ENCODE data around the gene ARL4C. TPM values are rescaled to one million over a fixed set of nuclear protein-coding genes. Genes with fewer than 3 reads are reported as not detected.

ARL4C gene
- total RNA-seq, 2 donors from 2014 or later = 6.6 to 7.8 TPM

DNA sequence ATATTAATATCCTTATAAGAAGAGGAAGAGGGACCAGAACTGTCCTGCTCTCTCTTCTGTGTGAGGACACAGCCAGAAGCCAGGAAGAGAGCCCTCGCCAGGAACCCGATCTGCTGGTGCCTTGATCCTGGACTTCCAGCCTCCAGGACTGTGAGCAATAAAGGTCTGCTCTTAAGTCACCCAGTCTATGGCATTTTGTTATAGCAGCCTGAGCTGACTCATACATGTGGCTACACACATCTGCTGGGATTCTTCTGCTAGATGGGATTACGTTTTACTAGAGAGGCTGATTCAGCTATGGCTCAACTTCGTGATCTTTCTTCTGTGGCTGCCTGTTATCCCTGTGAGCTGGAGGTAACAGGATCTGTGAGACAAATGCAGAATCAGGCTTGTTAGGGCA lies 29.6 kb downstream of the ARL4C start:
- Histone ChIP-seq H3K9me3 (no peaks in the 10 kb centered on the region), H3K27ac (no peak overlapping the region), H3K27me3 (no peaks in the 10 kb centered on the region), H3K4me3 (no peak overlapping the region), H3K36me3 (replicated peaks in 1 of 2; ENCODE audit: insufficient read depth in 1 of 2, low read depth in 2 of 2) (no peaks in the 10 kb centered on the region), H3K4me1 (no peaks in the 10 kb centered on the region)
- intact Hi-C loops (cut with DNase I) = no loop called here
- no peak for DNase-seq
- no peak for ATAC-seq
- no peak for TF ChIP-seq POLR2A (IDR thresholded peaks at IDR 0.05)
- TF ChIP-seq CTCF (IDR thresholded peaks at IDR 0.05) = no peak
- WGBS, 2 donors = 83 to 91% methylated on average over 2 to 4 of the region's 4 CpGs

- Histone ChIP-seq H3K27ac (no peak overlapping the region), H3K9me3 (no peaks in the 10 kb centered on the region), H3K36me3 (replicated peaks in 1 of 2; ENCODE audit: insufficient read depth in 1 of 2, low read depth in 2 of 2) (no peaks in the 10 kb centered on the region), H3K4me3 (no peak overlapping the region), H3K4me1 (no peaks in the 10 kb centered on the region), H3K27me3 (no peaks in the 10 kb centered on the region)
- DNase-seq = no peak
- intact Hi-C loops (cut with DNase I) = no loop called here
- WGBS, 2 donors = 78 to 80% methylated on average over 8 to 9 of the region's 9 CpGs
- TF ChIP-seq POLR2A (IDR thresholded peaks at IDR 0.05) (no peak), CTCF (IDR thresholded peaks at IDR 0.05) (no peak)
- no peak for ATAC-seq
Measured at GRCh38 chr2:234464291-234464645, 32.6 kb downstream of the ARL4C start.

DNA sequence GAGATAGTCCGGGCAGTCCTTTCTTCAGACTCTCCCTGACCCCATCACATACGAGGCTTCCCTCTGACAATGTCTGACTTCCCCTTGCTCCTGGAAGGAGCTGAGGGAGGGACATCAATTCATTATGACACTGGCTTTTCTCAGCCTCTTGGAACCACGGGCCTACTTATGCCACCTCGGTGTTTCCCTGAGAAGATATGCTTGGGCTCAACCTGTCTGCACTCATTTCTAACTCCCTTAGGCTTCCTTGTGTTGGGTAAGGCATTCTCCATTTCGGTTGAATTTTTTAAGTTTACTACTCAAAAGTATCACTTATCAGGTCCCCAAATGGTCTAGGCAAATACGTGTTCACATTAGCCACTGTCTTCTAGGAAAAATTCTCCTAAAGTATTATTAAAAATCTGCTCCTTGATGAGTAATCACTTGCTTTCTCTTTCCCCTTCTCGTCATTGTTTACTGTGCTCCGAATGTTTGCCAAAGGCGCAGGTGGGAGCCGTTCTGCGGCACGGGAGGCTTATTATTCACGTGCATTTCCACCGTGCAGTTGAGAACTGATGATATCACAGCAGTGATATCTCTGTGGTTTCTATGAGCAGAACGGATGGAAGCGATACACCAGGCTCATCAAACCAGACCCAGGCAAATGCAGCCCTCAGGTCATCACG lies 33.1 kb downstream of the ARL4C start:
- Histone ChIP-seq H3K36me3 (replicated peaks in 1 of 2; ENCODE audit: insufficient read depth in 1 of 2, low read depth in 2 of 2) (no peaks in the 10 kb centered on the region), H3K4me1 (no peaks in the 10 kb centered on the region), H3K9me3 (no peaks in the 10 kb centered on the region), H3K27ac (no peak overlapping the region), H3K4me3 (no peak overlapping the region), H3K27me3 (no peaks in the 10 kb centered on the region)
- ATAC-seq = no peak
- TF ChIP-seq CTCF (IDR thresholded peaks at IDR 0.05) (no peak), POLR2A (IDR thresholded peaks at IDR 0.05) (no peak)
- 49 to 60% methylated on average over 15 to 17 of the region's 17 CpGs for WGBS, 2 donors
- DNase-seq = peak in 2 of 4 donors; percentile 8 to 9
- intact Hi-C loops (cut with DNase I) = no loop called here

DNA sequence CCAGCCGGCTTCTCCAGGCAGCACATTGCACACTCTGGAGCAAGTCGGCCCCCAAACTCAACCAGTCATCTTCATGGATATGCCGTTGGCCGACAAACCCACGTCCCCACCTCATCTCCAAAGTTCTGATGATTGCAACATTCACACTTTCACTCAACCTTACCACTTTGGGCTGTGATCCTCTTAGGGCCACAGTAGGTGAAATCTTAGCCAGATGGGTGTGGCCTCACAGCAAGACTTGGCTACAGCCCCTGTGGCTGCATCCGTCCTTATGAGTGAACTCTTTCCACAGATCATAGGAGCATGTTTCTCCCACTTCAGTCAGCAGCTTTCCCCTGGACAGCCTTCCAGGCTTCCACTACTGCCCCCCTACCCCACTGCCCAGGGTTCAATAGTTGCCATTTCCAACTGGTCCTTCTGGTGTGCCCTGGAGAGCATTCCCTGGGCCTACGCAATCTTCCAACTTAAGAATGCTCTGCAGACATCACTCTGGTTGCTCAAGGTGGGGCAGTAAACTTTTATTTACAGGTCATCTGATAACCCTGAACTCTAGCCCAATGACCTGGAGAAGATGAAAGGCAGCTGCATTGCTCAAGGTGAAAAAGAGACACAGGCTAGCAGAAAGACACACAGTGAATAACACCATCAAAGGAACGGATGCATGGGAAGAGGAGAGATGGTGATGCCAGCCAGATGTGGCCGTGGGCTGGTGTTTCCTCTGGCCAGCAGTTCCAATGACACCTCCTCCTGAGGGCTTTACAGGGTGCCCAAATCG lies 34.5 kb downstream of the ARL4C start:
- TF ChIP-seq POLR2A (IDR thresholded peaks at IDR 0.05) (no peak), CTCF (IDR thresholded peaks at IDR 0.05) (no peak)
- H3K36me3 ChIP-seq (replicated peaks in 1 of 2; ENCODE audit: insufficient read depth in 1 of 2, low read depth in 2 of 2) = no peaks in the 10 kb centered on the region
- ATAC-seq = no peak
- no peak overlapping the region for H3K27ac ChIP-seq
- WGBS, 2 donors = 76 to 83% methylated on average over 10 of the region's 10 CpGs
- H3K27me3 ChIP-seq = no peaks in the 10 kb centered on the region
- intact Hi-C loops (cut with DNase I) = no loop called here
- H3K4me1 ChIP-seq = no peaks in the 10 kb centered on the region
- no peak overlapping the region for H3K4me3 ChIP-seq
- H3K9me3 ChIP-seq = no peaks in the 10 kb centered on the region
- DNase-seq = no peak

Data from body of pancreas (tissue), 4 donors.